CD4-positive, alpha-beta T cell (primary cell): ENCODE results near the gene ATG16L1. TPM values are rescaled to one million over a fixed set of nuclear protein-coding genes. Genes with fewer than 3 reads are reported as not detected.
A peak's percentile ranks its signal among the peaks of the same experiment; 100 is the strongest.

ENCODE experiments used
- ATAC-seq: fragments of 200-7000 bp; cut with Tn5 transposase; one replicate; pipeline ENCODE4 v1.10.0; 2022; ENCODE audit warnings: mild to moderate bottlenecking; ENCODE audit not compliant: poor library complexity
- CTCF ChIA-PET: fragments of 350-600 bp; sonication (Branson Sonifier 250); formaldehyde crosslinking; loops from one replicate; lab custom pipeline; 2021; ENCODE audit warnings: antibody characterized with exemption, inconsistent platforms; lab: Charles Lee
- POLR2A ChIA-PET: fragments of 350-600 bp; sonication (Branson Sonifier 250); formaldehyde crosslinking; loops from one replicate; lab custom pipeline; 2021; ENCODE audit warnings: antibody characterized with exemption, inconsistent platforms; lab: Charles Lee
- DNase-seq, 14 experiments: peaks; one replicate each; pipeline ENCODE4 v3.0.0-alpha.2; 2013 to 2020; ENCODE audit warnings: mixed read lengths in 2 of 14
- H3K27ac ChIP-seq, 2 donors: one replicate each; pipeline versions ENCODE4 v1.5.1 to v1.7.0; 2013; ENCODE audit warnings: low read length in 2 of 2, low read depth in 1 of 2, mild to moderate bottlenecking in 1 of 2
- H3K27me3 ChIP-seq, 2 experiments: 1 replicate in 1 of 2; 2 replicates in 1 of 2; pipeline versions ENCODE4 v1.6.1 to v1.7.0; 2013; ENCODE audit warnings: low read length in 2 of 2, control low read depth in 1 of 2, mild to moderate bottlenecking in 1 of 2, moderate library complexity in 1 of 2; ENCODE audit not compliant: insufficient read depth in 2 of 2, control insufficient read depth in 1 of 2
- H3K36me3 ChIP-seq: one replicate; pipeline ENCODE4 v1.6.1; 2013; ENCODE audit warnings: low read length, control low read depth; ENCODE audit not compliant: insufficient read depth
- H3K4me1 ChIP-seq: one replicate; pipeline ENCODE4 v1.6.1; 2013; ENCODE audit warnings: low read length, control low read depth; ENCODE audit not compliant: insufficient read depth
- H3K4me3 ChIP-seq: one replicate; pipeline ENCODE4 v1.5.1; 2013; ENCODE audit warnings: mild to moderate bottlenecking, low read length, moderate library complexity
- H3K9me3 ChIP-seq, 2 experiments: 1 replicate in 1 of 2; 2 replicates in 1 of 2; pipeline versions ENCODE4 v1.6.1 to v1.7.0; 2013; ENCODE audit warnings: low read length in 2 of 2, mild to moderate bottlenecking in 2 of 2, control low read depth in 1 of 2, moderate library complexity in 1 of 2; ENCODE audit not compliant: control insufficient read depth in 1 of 2, insufficient read depth in 1 of 2
- H3K27ac Mint-ChIP-seq: one replicate; pipeline ENCODE4 v1.8.0; 2020; ENCODE audit warnings: mixed read lengths
- H3K27me3 Mint-ChIP-seq: one replicate; pipeline ENCODE4 v1.8.0; 2021; ENCODE audit warnings: mixed read lengths
- H3K36me3 Mint-ChIP-seq: one replicate; pipeline ENCODE4 v1.8.0; 2021; ENCODE audit warnings: low read depth, mixed read lengths
- H3K4me1 Mint-ChIP-seq: one replicate; pipeline ENCODE4 v1.8.0; 2021; ENCODE audit warnings: low read depth, mixed read lengths
- H3K4me3 Mint-ChIP-seq: one replicate; pipeline ENCODE4 v1.8.0; 2020; ENCODE audit warnings: mild to moderate bottlenecking, mixed read lengths
- H3K9me3 Mint-ChIP-seq: one replicate; pipeline ENCODE4 v1.8.0; 2020; ENCODE audit warnings: mixed read lengths
- intact Hi-C, 2 experiments: fragments of 100-400 bp; cut with DNase I in 1 of 2; cut with micrococcal nuclease in 1 of 2; formaldehyde crosslinking; loops; one replicate each; pipeline versions ENCODE4 v1.15.1 to v1.9.0; 2023 to 2025; cut with DNase I, micrococcal nuclease
- total RNA-seq, 174 experiments: library from RNA in 2 of 174; stranded (reverse) in 2 of 174; gene quantifications; one replicate each; pipeline ENCODE4 v1.2.3 and lab custom pipeline; 2021 to 2026
- TF ChIP-seq, protein P1 (sequence below): fragments of 200-600 bp; IDR thresholded peaks from one replicate; pipeline ENCODE4 v1.8.0; 2022; ENCODE audit warnings: antibody characterized with exemption, mild to moderate bottlenecking

The ATG16L1 gene
- total RNA-seq, 2 experiments from 2014 or later = 134 to 135 TPM

DNA sequence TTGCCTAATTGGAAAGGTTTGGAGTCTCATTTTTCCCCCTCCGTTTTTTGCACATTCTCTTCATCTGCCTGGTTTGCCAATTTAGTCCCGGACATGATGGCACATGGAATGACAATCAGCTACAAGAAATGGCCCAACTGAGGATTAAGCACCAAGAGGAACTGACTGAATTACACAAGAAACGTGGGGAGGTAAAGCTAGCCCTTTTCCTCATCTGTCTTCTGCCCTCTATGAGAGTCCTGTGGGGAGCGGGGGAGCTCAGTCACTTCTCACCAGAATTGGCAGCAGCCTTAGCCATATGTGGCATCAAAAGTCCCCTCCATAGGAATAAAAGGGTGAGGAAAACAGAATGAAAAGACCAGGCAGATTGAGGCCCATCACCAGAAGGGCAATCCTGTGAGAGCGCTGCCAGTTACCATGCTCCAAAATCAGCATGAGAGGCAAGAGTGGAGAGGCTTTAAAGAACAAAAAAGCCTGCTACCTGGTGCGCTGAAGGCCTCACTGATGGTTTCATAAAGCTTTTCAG is 11.6 kb downstream of the ATG16L1 start:
- Histone ChIP-seq H3K36me3 (peaks cover 87% of the 10 kb centered on the region), H3K9me3 (no peaks in the 10 kb centered on the region), H3K4me3 (no peak overlapping the region), H3K27ac (peak overlapping the region in 1 of 2 donors; percentile 20), H3K4me1 (peaks cover 37% of the 10 kb centered on the region), H3K27me3 (no peaks in the 10 kb centered on the region)
- no peaks in the 10 kb centered on the region for H3K27me3 Mint-ChIP-seq
- ChIA-PET POLR2A (interaction anchor here (1.7 kb wide), 1 partner anchor 68 kb away, joined by 3 read pairs; no protein-coding TSS in a partner anchor), CTCF (interaction anchor here (1.2 kb wide), 1 partner anchor 13 kb away, joined by 3 read pairs; no protein-coding TSS in a partner anchor)
- H3K27ac Mint-ChIP-seq = peak overlapping the region; percentile 55
- ATAC-seq (no peak), DNase-seq (no peak)
- TF ChIP-seq, protein P1, sequence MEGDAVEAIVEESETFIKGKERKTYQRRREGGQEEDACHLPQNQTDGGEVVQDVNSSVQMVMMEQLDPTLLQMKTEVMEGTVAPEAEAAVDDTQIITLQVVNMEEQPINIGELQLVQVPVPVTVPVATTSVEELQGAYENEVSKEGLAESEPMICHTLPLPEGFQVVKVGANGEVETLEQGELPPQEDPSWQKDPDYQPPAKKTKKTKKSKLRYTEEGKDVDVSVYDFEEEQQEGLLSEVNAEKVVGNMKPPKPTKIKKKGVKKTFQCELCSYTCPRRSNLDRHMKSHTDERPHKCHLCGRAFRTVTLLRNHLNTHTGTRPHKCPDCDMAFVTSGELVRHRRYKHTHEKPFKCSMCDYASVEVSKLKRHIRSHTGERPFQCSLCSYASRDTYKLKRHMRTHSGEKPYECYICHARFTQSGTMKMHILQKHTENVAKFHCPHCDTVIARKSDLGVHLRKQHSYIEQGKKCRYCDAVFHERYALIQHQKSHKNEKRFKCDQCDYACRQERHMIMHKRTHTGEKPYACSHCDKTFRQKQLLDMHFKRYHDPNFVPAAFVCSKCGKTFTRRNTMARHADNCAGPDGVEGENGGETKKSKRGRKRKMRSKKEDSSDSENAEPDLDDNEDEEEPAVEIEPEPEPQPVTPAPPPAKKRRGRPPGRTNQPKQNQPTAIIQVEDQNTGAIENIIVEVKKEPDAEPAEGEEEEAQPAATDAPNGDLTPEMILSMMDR = no peak
- peaks cover 74% of the 10 kb centered on the region for H3K4me1 Mint-ChIP-seq
- intact Hi-C loops = no loop called here
- peaks cover 100% of the 10 kb centered on the region for H3K36me3 Mint-ChIP-seq
- no peaks in the 10 kb centered on the region for H3K9me3 Mint-ChIP-seq
- no peak overlapping the region for H3K4me3 Mint-ChIP-seq

DNA sequence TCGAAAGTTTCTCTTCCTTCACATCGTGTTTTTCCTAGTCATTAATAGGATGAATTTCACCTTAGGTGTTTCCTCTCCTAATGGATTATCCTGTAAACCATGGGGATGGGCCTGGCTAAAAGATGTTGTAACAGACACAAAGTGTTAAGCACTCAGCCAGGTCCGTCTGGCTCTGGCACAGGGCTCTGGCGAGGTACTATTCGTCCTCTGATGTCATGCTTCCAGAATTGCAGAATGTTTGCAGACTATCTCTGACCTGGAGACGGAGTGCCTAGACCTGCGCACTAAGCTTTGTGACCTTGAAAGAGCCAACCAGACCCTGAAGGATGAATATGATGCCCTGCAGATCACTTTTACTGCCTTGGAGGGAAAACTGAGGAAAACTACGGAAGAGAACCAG is 13.2 kb downstream of the ATG16L1 start:
- Mint-ChIP-seq H3K27me3 (no peaks in the 10 kb centered on the region), H3K9me3 (no peaks in the 10 kb centered on the region)

DNA sequence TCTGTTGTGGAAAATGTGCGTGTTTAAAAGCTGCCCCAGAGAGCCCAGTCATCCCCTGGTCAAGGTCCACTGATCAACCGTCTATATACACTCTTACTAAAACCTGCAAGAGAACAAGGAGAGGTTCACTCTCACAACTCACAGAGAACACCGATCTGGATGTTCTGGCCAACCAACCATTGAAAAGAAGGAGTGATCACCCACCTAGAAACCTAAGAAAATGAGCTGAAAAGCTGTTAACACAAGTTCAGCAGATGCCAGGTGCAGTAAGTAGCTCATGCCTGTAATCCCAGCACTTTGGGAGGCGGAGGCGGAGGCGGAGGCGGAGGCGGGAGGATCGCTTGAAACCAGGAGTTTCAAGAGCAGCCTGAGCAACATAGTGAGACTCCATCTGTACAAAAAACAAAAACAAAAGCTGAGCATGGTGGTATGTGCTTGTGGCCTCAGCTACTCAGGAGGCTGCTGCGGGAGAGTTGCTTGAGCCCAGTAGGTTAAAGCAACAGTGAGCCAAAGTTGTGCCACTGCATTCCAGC is 14.5 kb downstream of the ATG16L1 start:
- Histone ChIP-seq H3K27ac (peak overlapping the region; percentile 14 to 29), H3K4me1 (peaks cover 45% of the 10 kb centered on the region), H3K4me3 (no peak overlapping the region), H3K36me3 (peaks cover 61% of the 10 kb centered on the region), H3K27me3 (no peaks in the 10 kb centered on the region), H3K9me3 (no peaks in the 10 kb centered on the region)
- TF ChIP-seq, protein P1 = no peak
- peak overlapping the region; percentile 97 for H3K27ac Mint-ChIP-seq
- H3K27me3 Mint-ChIP-seq = no peaks in the 10 kb centered on the region
- H3K9me3 Mint-ChIP-seq = no peaks in the 10 kb centered on the region
- POLR2A ChIA-PET = interaction anchor here (1.1 to 3.7 kb wide), 2 partner anchors 14 to 153 kb away, joined by 3 to 82 read pairs; partner anchors contain the start of gene ATG16L1
- no peak overlapping the region for H3K4me3 Mint-ChIP-seq
- CTCF ChIA-PET = interaction anchor here (0.5 kb wide), 1 partner anchor 8 kb away, joined by 3 read pairs; no protein-coding TSS in a partner anchor
- H3K4me1 Mint-ChIP-seq = peaks cover 75% of the 10 kb centered on the region
- DNase-seq = no peak
- peaks cover 98% of the 10 kb centered on the region for H3K36me3 Mint-ChIP-seq
- intact Hi-C loops = loop anchor here (1.0 to 5.0 kb wide), 4 partner anchors 12 to 184 kb away; partner anchors contain the start of gene DGKD (in 1 of the 2)
- ATAC-seq = no peak

More for the DNA sequence above, 13.2 kb downstream of the ATG16L1 start:
- intact Hi-C loops = loop anchor here (1.0 to 5.0 kb wide), 4 partner anchors 10 to 182 kb away; partner anchors contain the start of gene DGKD (in 1 of the 2)
- peaks cover 98% of the 10 kb centered on the region for H3K36me3 Mint-ChIP-seq
- H3K4me1 ChIP-seq = peaks cover 40% of the 10 kb centered on the region
- ChIA-PET POLR2A (interaction anchor here (0.6 to 1.7 kb wide), 5 partner anchors 11 to 151 kb away, joined by 3 to 4 read pairs (median 3); no protein-coding TSS in a partner anchor), CTCF (no interaction called here)
- H3K36me3 ChIP-seq = peaks cover 71% of the 10 kb centered on the region
- H3K27me3 ChIP-seq = no peaks in the 10 kb centered on the region
- H3K4me1 Mint-ChIP-seq = peaks cover 74% of the 10 kb centered on the region
- ATAC-seq (no peak), DNase-seq (no peak)
- no peak overlapping the region for H3K4me3 Mint-ChIP-seq
- TF ChIP-seq, protein P1 = no peak
- H3K27ac Mint-ChIP-seq = peak overlapping the region; percentile 97
- H3K27ac ChIP-seq = no peak overlapping the region
- H3K4me3 ChIP-seq = no peak overlapping the region
- H3K9me3 ChIP-seq = no peaks in the 10 kb centered on the region
